Stimulated activated CD4-positive, alpha-beta T cell treated with anti-CD3 and anti-CD28 coated beads, Interleukin-1b, Interleukin-23, amount 100 ng/mL, for 1 hour (primary cell): ENCODE data around the gene COL3A1.

Experiments used
- DNase-seq, 2 donors: peaks; one replicate each; pipeline ENCODE4 v3.0.0-alpha.2; 2020; ENCODE audit warnings: low read depth in 2 of 2

COL3A1 gene

GRCh38 chr2:188974164-188974563 lies at the start of gene COL3A1:
COL3A1 (plus strand) TSS chr2:188974373; CDS start chr2:188974490, 117 bp downstream.
- no peak for DNase-seq

DNA sequence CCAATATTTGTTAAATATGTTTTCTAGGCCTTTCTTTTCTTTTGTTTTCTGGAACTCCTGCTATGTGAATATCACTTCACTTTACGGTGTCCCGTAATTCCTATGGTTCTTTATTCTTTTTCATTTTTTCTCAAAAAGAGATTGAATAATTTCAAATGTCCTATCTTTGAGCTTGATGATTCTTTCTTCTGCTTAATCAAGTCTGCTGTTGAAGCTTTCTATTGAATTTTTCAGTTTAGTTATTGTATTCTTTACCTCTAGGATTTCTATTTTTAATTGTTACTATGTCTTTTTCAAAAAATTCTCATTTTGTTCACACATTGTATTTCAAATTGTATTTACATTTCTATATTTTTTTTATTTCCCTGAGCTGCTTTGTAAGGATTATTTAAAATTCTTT lies 45.5 kb upstream of the COL3A1 start:
- no peak for DNase-seq

DNA sequence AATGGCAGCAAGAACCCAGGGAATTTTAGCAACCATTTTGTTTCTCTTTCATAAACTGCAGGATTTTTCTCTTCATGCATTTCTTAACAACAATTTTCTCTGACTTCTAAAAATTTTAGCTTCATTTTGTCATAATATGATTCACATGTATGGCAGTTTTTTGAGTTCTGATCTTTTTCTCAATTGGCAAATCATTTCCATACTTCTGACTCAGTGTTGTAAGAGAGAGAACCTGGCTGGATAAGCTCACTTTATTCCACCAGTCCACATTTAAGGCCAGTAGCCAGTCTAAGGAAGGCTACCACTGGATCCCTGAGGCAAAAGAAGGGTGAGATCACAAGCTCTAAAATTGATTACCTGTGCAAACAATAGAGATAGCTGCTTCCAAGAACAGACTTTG lies 42.8 kb upstream of the COL3A1 start:
- no peak for DNase-seq

DNA sequence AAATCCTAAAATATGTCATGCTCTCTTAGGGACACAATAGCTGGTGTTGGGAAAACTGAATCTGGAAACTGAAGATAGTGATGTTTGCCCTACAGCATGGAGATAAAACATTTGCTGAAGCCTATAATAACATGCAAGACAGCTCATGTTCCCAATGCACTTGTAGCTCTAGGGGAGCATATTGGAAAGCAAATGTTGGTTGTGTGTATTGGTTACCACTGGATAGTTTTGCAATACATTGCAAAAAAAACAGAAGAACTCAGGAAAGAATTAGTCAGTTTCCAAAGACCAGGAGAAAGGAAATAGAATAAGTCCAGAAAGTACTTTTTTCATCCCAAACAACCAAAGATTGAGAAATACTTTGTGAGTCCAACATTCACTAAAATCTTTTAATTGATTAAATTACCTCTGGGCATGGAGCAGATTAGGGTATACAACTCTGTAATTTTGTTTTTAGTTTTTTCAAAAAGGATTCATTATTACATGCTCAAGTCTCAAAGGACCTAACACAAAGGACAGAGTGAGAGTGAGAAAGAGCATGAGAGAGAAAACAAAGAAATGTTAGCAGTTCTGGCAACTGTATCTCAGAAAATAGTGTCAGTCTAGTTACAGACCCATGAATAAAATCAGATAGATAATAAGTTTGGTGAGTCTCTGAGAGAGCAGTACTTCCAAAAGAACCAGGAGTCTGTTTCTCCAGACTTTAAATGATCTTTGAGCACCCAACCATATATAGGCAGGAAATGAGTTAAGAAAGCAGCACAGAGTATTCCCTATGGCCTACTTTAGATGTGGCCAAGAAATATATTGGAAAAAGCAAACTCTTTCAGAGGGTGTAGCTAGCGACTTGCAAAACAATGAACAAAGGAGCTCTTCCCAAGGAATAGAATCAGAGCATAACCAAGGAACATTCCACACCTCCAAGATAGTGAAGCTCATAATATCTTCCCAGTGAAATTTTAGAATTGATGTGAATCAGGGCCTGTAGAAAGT lies 36.6 kb upstream of the COL3A1 start:
- no peak for DNase-seq

DNA sequence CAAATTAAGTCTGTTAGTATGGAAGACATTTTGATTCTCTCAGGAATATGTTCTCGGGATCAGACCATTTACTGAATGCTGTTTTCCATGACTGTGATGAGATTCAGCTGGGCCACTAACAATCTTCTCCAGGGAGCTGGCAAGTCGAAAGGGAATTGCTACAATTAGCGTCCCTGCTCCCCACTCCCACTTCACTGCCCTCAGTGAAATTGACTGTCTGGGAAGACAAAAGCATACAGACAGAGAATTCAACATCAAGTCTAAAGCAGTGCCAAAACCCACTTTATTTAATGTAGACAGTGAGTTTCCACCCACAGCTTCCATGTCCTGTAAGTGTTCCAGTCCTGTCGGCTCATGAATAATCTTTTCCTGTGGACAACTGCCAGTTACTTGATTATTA lies 34.0 kb upstream of the COL3A1 start:
- no peak for DNase-seq

DNA sequence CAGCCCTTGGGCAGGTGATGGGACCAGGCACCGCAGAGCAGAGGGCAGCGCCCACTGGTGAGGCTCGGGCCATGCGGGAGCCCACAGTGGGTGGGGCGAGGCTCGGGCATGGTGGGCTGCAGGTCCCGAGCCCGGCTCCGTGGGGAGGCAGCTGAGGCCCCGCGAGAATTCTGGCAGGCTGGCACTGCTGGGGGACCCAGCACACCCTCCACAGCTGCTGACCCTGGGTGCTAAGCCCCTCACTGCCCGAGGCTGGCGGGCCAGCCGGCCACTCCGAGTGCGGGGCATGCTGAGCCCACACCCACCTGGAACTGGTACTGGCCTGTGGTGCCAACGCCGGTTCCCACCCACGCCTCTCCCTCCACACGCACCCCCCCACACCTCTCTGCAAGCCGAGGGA lies 29.7 kb upstream of the COL3A1 start:
- no peak for DNase-seq

DNA sequence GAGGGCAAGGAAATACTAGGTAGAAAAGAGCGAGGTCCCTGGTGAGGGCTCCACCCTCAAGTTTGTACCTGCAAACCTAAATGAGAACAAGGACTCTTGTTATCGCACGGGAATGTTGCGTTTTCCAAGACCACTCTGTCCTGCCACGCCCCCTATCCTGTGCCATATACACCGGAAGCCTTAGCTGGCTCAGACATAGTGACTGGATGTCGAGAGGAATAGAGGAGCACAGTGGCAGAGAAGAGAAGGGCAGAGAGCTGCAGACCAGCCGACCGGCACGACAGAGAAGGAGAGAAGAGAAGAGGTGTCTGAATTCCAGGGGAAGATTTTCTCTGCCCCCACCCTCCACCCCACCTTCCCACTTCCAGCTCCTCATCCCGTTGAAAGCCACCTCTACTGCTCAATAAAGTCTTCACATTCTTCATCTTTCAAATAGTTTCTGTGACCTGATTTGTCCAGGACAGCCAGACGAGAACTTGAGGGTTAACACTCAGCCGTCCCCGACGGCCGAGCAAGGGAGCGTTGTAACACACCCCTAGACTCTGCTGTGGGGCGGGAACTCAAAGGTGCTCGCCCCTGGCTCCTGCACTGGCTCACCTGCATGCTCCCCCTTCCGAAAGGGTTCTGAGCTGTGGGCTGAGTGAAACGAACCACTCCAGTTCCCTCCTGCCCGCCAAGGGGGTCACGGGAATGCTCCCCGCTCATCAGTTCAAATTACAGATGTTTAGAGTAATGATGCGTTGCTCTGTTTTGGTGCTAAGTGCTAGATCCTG lies 24.9 kb upstream of the COL3A1 start:
- no peak for DNase-seq

GRCh38 chr2:188952901-188953300 lies 21.3 kb upstream of the COL3A1 start:
- no peak for DNase-seq

GRCh38 chr2:188956290-188956689 lies 17.9 kb upstream of the COL3A1 start:
- no peak for DNase-seq

DNA sequence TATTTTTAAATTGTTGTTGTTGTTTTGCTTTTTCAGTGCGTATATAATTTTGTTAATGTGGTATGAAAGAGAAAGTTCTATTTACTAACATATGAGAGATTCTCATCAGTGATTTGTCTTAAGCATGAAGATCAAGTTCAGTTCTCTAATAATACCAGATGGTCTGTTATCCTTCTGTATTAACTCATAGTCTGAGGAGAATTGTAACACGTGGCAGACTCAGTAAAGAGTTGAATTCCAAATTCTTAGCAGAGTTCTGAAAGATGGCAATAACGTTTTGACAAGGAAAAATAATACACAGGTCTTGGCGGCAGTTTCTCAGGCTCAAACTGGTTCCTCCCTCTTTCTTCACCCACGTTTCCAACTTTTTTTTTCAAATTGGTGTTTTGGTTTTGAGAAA lies 17.2 kb upstream of the COL3A1 start:
- no peak for DNase-seq

DNA sequence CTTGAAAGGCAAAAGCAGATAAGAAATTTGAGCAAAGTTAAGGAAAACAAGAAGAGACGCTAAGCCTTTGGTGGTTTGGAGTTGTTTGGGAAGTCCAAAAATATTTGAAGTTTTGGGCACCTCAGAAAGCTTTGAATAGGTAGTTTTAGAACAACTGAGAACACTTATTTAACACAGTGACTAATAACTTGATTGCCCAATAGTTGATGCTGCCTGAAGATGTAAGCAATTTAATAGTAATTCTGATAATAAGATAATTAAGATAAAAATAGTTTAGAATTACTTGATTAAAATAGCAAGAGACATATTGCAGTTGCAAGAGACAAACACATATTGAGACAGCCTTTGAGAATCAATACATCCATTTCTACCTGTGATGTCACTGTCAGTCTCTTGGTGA lies 16.5 kb upstream of the COL3A1 start:
- DNase-seq: no peak

DNA sequence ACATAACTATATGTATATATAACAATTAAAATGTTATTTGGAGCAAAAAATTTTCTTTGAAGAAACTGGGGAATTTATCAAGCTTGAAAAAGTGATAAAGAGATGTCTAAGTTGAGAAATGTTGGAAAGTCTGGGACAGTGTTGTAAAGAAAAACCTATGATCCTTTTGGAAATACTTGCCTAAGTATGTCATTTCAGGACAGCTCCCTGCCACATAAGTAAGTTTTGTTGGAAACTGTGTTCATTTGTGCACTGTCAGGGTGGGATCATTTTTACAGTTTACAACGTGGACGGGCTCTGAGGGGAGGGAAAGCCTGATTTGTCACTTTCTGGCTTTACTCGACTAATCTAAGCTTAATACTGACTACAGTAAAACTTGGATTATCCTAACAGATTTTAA lies 10.4 kb upstream of the COL3A1 start:
- DNase-seq: no peak

DNA sequence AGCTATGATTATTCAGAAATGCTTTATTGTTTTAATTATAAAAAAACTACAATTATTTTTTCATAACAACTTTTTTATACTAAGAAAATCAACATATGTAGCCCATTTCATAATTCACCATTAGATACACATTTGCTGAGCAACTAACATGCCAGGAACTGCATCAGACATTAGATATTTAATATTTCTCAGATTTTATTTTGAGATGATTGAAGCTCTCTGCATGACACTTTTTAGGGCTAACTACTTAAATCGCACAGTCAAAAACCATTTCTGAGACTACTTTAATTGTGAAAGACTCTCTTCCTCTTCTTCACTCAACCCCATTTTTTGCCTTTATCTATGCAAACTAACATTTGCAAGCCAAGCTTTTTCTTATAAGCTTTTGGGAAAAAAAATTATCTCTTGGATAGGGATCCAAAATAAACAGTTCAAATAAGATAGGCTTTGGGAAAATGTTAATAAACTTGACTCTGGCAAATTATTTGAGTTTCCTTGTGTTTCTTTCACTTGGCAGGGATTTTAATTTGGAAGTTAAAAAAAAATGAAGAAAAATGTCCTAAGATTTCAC lies 9.1 kb upstream of the COL3A1 start:
- no peak for DNase-seq

DNA sequence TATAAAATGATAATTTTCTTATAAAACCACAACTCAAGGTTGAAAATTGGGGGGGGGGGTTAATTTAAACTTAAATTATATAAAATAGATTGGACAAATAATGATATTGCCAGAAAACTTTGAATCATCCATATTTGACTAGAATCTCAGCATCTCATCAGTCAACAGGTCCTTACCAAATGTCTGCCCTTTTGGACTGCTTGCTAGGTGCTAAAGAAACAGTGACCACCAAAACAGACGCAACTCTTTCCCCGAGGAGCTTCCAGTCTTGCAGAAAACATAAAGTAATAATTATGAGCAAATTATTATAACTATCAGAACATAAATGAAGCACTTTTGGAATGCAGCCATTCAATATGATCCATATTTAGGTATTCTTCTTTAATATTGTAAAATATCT lies 8.6 kb upstream of the COL3A1 start:
- no peak for DNase-seq

- no peak for DNase-seq
Observed at GRCh38 chr2:188966079-188966571, 8.0 kb upstream of the COL3A1 start.

GRCh38 chr2:188966728-188967440 lies 7.3 kb upstream of the COL3A1 start:
- DNase-seq: no peak

DNA sequence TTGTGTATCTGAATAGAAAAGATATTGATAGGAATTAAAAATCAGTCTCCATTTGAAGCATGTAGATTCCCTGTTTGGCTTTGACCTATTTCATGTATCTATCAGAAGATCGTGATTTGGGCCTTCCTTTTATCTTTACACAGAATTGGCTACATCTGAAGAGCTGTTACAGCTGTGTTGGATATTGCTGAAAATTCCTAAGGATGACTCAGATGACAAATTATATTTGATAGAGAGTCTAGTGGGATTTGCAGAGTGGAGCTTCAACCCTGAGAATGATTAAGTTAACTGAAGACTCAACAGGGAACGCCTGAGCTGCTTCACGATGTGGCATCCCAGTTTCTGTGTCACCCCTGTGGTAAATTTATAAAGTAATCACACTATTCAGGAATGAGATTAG lies 4.9 kb upstream of the COL3A1 start:
- DNase-seq: no peak

GRCh38 chr2:188969651-188970050 lies 4.5 kb upstream of the COL3A1 start:
- no peak for DNase-seq

DNA sequence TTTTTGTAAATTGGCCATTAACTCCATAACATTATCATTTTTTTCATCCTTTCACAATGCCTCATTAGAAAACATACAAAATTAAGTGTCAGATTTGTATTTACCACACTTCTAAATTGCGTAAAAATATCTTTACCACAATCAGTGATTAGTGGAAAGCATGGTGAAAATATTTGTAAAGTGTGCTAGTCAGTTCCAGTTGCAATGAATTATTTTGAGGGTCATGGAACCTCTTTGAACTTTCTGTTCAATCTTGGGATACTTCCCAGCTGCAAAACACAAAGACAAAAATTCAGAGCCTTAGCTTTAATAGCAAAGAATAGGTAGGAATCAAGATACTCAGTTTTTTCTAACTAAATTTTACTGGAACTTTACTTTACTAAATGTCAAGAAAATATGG lies 4.0 kb upstream of the COL3A1 start:
- DNase-seq: no peak

- DNase-seq: no peak
Observed at GRCh38 chr2:188971432-188971861, 2.7 kb upstream of the COL3A1 start.

GRCh38 chr2:188973641-188974040 lies 532 bp upstream of the COL3A1 start:
- no peak for DNase-seq
